ENCODE data around the gene PPP1R14D.

Gene PPP1R14D

DNA sequence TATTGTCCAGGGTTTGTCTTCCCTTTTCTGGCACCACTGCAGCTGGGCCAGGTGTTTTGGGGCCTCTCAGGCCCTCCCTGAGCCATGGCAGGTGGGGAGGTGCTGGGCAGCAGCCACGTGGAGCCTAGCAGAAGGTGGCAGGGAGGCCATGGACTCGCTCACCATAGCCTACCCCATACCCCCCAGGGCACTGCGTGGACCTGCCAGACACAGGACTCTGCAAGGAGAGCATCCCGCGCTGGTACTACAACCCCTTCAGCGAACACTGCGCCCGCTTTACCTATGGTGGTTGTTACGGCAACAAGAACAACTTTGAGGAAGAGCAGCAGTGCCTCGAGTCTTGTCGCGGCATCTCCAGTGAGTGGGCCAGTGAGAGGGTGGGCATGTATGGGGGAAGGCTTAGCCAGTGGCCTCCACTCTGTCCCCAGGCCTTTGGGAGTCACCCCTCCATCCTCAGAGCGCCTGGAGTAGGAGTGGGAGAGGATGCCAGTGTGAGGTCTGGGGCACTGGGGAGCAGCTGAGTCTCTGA lies 27.3 kb upstream of the PPP1R14D start:
- Histone ChIP-seq H3K79me1 (ENCODE audit: low read length) (no peaks in the 10 kb centered on the region), H3K4me3 (ENCODE audit: low read length) (no peak overlapping the region), H3K4ac (ENCODE audit: low read depth, low read length) (no peak overlapping the region), H3K27me3 (ENCODE audit: insufficient read depth, low read length, poor library complexity) (no peaks in the 10 kb centered on the region), H2BK5ac (ENCODE audit: low read length) (no peak overlapping the region), H2BK15ac (replicated peaks; ENCODE audit: low read depth) (no peak overlapping the region), H3K36me3 (ENCODE audit: control insufficient read depth, insufficient read depth, low read length) (peaks cover 8% of the 10 kb centered on the region), H3K79me2 (ENCODE audit: control insufficient read depth, insufficient read depth, low read length) (no peaks in the 10 kb centered on the region), H3K4me1 (ENCODE audit: control insufficient read depth, low read depth, low read length) (no peaks in the 10 kb centered on the region), H4K5ac (ENCODE audit: low read length) (no peak overlapping the region), H3K23ac (ENCODE audit: low read length) (no peak overlapping the region), H3K56ac (ENCODE audit: low read length) (no peak overlapping the region), H3K27ac (ENCODE audit: low read depth, low read length) (no peak overlapping the region), H3K4me2 (ENCODE audit: low read length) (no peak overlapping the region), H4K8ac (ENCODE audit: low read depth, low read length) (no peak overlapping the region), H2AK5ac (ENCODE audit: low read length) (no peak overlapping the region), H3K9ac (ENCODE audit: low read length) (no peak overlapping the region), H3K18ac (ENCODE audit: low read length) (no peak overlapping the region), H2BK120ac (ENCODE audit: low read depth, low read length) (no peak overlapping the region)
- no peak for DNase-seq
- no CpG with 5 or more reads among the region's 13 CpGs for WGBS (ENCODE audit: extremely low coverage, insufficient coverage, low lambda C conversion rate)

DNA sequence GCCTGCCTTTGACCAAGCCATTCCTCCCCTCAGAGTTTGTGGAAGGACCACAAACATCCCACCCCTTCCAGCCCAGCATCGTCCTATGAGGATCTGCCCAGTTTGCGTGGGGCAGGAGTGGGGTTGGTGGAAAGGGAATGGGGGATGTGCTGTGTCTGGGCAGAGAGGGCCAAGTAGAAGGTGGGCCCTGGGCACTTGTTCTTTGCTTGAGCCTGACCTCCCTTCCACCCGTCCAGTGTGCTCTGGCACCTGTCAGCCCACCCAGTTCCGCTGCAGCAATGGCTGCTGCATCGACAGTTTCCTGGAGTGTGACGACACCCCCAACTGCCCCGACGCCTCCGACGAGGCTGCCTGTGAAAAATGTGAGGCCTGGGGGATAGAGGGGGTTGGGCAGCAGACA lies 25.7 kb upstream of the PPP1R14D start:
- Histone ChIP-seq H3K27ac (ENCODE audit: low read depth, low read length) (no peak overlapping the region), H2BK5ac (ENCODE audit: low read length) (no peak overlapping the region)

DNA sequence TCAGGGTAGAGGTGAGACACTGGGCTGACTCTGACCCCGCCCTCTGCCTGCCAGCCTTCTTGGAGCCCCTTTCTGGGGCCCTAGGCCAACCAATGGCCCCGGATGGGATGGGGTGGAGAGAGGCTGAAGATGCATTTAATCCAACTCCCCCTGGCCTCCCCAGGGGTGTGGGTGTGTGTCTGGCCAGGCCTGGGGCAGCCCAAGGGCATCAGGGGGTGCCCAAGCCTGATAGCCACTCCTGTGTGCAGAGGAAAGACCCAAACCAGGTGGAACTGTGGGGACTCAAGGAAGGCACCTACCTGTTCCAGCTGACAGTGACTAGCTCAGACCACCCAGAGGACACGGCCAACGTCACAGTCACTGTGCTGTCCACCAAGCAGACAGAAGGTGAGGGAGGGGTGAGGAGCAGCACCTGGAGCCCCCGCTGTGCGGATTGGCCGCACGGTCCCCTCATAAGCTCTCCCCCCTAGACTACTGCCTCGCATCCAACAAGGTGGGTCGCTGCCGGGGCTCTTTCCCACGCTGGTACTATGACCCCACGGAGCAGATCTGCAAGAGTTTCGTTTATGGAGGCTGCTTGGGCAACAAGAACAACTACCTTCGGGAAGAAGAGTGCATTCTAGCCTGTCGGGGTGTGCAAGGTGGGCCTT lies 24.9 kb upstream of the PPP1R14D start:
- no peak overlapping the region for H4K8ac ChIP-seq (ENCODE audit: low read depth, low read length)
- H4K5ac ChIP-seq (ENCODE audit: low read length) = no peak overlapping the region
- no CpG with 5 or more reads among the region's 16 CpGs for WGBS (ENCODE audit: extremely low coverage, insufficient coverage, low lambda C conversion rate)
- H3K18ac ChIP-seq (ENCODE audit: low read length) = no peak overlapping the region
- no peak overlapping the region for H2BK15ac ChIP-seq (replicated peaks; ENCODE audit: low read depth)
- no peak for DNase-seq
- no peak overlapping the region for H2BK5ac ChIP-seq (ENCODE audit: low read length)
- no peak overlapping the region for H2BK120ac ChIP-seq (ENCODE audit: low read depth, low read length)
- H3K4me2 ChIP-seq (ENCODE audit: low read length) = no peak overlapping the region
- H3K56ac ChIP-seq (ENCODE audit: low read length) = no peak overlapping the region
- H3K4me3 ChIP-seq (ENCODE audit: low read length) = no peak overlapping the region
- peaks cover 2% of the 10 kb centered on the region for H3K79me2 ChIP-seq (ENCODE audit: control insufficient read depth, insufficient read depth, low read length)
- no peaks in the 10 kb centered on the region for H3K27me3 ChIP-seq (ENCODE audit: insufficient read depth, low read length, poor library complexity)
- H3K4ac ChIP-seq (ENCODE audit: low read depth, low read length) = no peak overlapping the region
- H3K23ac ChIP-seq (ENCODE audit: low read length) = no peak overlapping the region
- H3K27ac ChIP-seq (ENCODE audit: low read depth, low read length) = no peak overlapping the region
- no peaks in the 10 kb centered on the region for H3K4me1 ChIP-seq (ENCODE audit: control insufficient read depth, low read depth, low read length)
- no peak overlapping the region for H2AK5ac ChIP-seq (ENCODE audit: low read length)
- peaks cover 1% of the 10 kb centered on the region for H3K79me1 ChIP-seq (ENCODE audit: low read length)
- no peak overlapping the region for H3K9ac ChIP-seq (ENCODE audit: low read length)
- peaks cover 8% of the 10 kb centered on the region for H3K36me3 ChIP-seq (ENCODE audit: control insufficient read depth, insufficient read depth, low read length)

More for the DNA sequence above, 25.7 kb upstream of the PPP1R14D start:
- Histone ChIP-seq H4K8ac (ENCODE audit: low read depth, low read length) (no peak overlapping the region), H3K79me2 (ENCODE audit: control insufficient read depth, insufficient read depth, low read length) (peaks cover 1% of the 10 kb centered on the region), H2AK5ac (ENCODE audit: low read length) (no peak overlapping the region), H3K4me2 (ENCODE audit: low read length) (no peak overlapping the region), H3K4ac (ENCODE audit: low read depth, low read length) (no peak overlapping the region), H3K56ac (ENCODE audit: low read length) (no peak overlapping the region), H3K27me3 (ENCODE audit: insufficient read depth, low read length, poor library complexity) (no peaks in the 10 kb centered on the region), H3K23ac (ENCODE audit: low read length) (no peak overlapping the region), H3K9ac (ENCODE audit: low read length) (no peak overlapping the region), H2BK120ac (ENCODE audit: low read depth, low read length) (no peak overlapping the region), H3K36me3 (ENCODE audit: control insufficient read depth, insufficient read depth, low read length) (peaks cover 8% of the 10 kb centered on the region), H3K79me1 (ENCODE audit: low read length) (peaks cover 1% of the 10 kb centered on the region), H2BK15ac (replicated peaks; ENCODE audit: low read depth) (no peak overlapping the region), H3K4me3 (ENCODE audit: low read length) (no peak overlapping the region), H3K4me1 (ENCODE audit: control insufficient read depth, low read depth, low read length) (no peaks in the 10 kb centered on the region), H3K18ac (ENCODE audit: low read length) (no peak overlapping the region), H4K5ac (ENCODE audit: low read length) (no peak overlapping the region)
- no peak for DNase-seq
- no CpG with 5 or more reads among the region's 10 CpGs for WGBS (ENCODE audit: extremely low coverage, insufficient coverage, low lambda C conversion rate)

DNA sequence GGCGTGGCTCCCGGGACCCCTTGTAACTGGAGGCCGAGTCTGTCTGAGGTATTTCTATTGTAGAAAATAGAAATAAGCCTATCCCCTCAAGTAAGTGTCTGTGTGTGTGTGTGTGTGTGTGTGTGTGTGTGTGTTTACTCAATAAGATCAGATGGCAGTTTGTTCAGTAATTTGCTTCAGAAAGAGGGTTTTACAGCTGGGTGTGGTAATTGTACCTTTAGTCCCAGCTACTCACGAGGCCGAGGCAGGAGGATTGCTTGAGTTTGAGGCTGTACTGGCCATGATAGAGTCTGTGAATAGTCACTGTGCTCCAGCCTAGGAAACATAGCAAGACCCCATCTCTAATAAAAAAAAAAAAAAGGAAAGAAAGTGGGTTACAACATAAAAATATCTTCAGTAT lies 24.0 kb upstream of the PPP1R14D start:
- Histone ChIP-seq H4K8ac (ENCODE audit: low read depth, low read length) (no peak overlapping the region), H3K27ac (ENCODE audit: low read depth, low read length) (no peak overlapping the region), H3K23ac (ENCODE audit: low read length) (no peak overlapping the region), H3K18ac (ENCODE audit: low read length) (no peak overlapping the region), H2BK15ac (replicated peaks; ENCODE audit: low read depth) (no peak overlapping the region), H2AK5ac (ENCODE audit: low read length) (no peak overlapping the region), H3K27me3 (ENCODE audit: insufficient read depth, low read length, poor library complexity) (no peaks in the 10 kb centered on the region), H3K4me2 (ENCODE audit: low read length) (no peak overlapping the region), H3K56ac (ENCODE audit: low read length) (no peak overlapping the region), H3K36me3 (ENCODE audit: control insufficient read depth, insufficient read depth, low read length) (peaks cover 9% of the 10 kb centered on the region), H3K9ac (ENCODE audit: low read length) (no peak overlapping the region), H4K5ac (ENCODE audit: low read length) (no peak overlapping the region), H3K4ac (ENCODE audit: low read depth, low read length) (no peak overlapping the region), H3K79me2 (ENCODE audit: control insufficient read depth, insufficient read depth, low read length) (peaks cover 9% of the 10 kb centered on the region), H2BK5ac (ENCODE audit: low read length) (no peak overlapping the region), H3K4me1 (ENCODE audit: control insufficient read depth, low read depth, low read length) (peaks cover 2% of the 10 kb centered on the region), H3K79me1 (ENCODE audit: low read length) (peaks cover 9% of the 10 kb centered on the region), H3K4me3 (ENCODE audit: low read length) (no peak overlapping the region), H2BK120ac (ENCODE audit: low read depth, low read length) (no peak overlapping the region)
- no CpG with 5 or more reads among the region's 5 CpGs for WGBS (ENCODE audit: extremely low coverage, insufficient coverage, low lambda C conversion rate)
- DNase-seq = no peak

DNA sequence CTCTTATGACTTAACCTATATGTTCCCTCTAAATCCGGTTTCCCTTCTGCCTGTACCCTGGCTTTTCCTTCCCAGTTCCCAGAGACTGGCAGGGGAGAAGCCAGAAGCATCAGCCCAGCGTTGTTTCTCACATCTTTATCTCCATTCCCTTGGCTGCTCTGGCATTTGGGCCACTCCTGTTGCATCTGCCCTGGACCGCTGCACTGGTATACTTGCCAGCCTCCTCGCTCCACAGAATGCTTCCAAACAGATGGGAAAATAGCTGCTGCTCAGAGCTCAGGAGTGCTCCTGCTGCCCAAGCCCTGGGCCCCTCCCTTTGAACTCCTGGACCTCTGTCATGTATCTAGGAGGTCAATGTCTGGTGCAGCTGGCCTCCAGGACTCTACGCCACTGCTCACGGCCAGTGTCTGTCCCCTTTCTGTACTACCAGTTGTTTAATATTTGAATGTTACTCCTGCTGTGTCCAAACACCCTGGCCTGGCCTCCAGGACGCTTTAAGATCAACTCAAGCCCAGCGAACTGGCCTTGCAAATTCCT lies 22.1 kb upstream of the PPP1R14D start:
- Histone ChIP-seq H2BK5ac (ENCODE audit: low read length) (no peak overlapping the region), H3K27me3 (ENCODE audit: insufficient read depth, low read length, poor library complexity) (no peaks in the 10 kb centered on the region), H3K56ac (ENCODE audit: low read length) (no peak overlapping the region), H3K18ac (ENCODE audit: low read length) (no peak overlapping the region), H2BK120ac (ENCODE audit: low read depth, low read length) (no peak overlapping the region), H3K4me3 (ENCODE audit: low read length) (no peak overlapping the region), H3K4ac (ENCODE audit: low read depth, low read length) (no peak overlapping the region), H3K79me1 (ENCODE audit: low read length) (peaks cover 20% of the 10 kb centered on the region), H3K4me1 (ENCODE audit: control insufficient read depth, low read depth, low read length) (peaks cover 15% of the 10 kb centered on the region), H2AK5ac (ENCODE audit: low read length) (no peak overlapping the region), H3K36me3 (ENCODE audit: control insufficient read depth, insufficient read depth, low read length) (peaks cover 5% of the 10 kb centered on the region), H4K8ac (ENCODE audit: low read depth, low read length) (no peak overlapping the region), H4K5ac (ENCODE audit: low read length) (no peak overlapping the region), H3K79me2 (ENCODE audit: control insufficient read depth, insufficient read depth, low read length) (peaks cover 23% of the 10 kb centered on the region), H2BK15ac (replicated peaks; ENCODE audit: low read depth) (no peak overlapping the region), H3K9ac (ENCODE audit: low read length) (no peak overlapping the region), H3K23ac (ENCODE audit: low read length) (no peak overlapping the region), H3K4me2 (ENCODE audit: low read length) (no peak overlapping the region), H3K27ac (ENCODE audit: low read depth, low read length) (no peak overlapping the region)
- WGBS (ENCODE audit: extremely low coverage, insufficient coverage, low lambda C conversion rate) = no CpG with 5 or more reads among the region's 8 CpGs
- no peak for DNase-seq
